ENCODE results near the gene SGIP1.

DNA sequence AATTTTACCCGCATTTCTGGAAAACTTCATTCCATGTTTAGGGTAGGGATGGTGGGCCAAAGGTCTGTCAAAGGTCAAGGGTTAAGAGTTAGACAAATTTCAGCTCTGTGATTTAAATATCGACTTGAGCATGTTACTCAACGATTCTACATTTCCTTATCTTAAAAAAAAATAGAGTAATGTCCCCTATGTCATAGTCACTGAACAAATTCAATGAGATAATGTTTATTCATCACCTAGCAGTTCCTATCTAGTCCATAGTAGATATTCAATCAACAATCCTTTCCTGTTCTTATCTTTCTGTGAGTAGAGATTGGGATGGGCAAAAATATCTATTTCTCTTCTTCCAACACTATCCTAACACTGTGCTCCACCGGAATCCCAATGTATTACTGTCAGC is 217.2 kb downstream of the SGIP1 start:
- TF ChIP-seq, protein P1, sequence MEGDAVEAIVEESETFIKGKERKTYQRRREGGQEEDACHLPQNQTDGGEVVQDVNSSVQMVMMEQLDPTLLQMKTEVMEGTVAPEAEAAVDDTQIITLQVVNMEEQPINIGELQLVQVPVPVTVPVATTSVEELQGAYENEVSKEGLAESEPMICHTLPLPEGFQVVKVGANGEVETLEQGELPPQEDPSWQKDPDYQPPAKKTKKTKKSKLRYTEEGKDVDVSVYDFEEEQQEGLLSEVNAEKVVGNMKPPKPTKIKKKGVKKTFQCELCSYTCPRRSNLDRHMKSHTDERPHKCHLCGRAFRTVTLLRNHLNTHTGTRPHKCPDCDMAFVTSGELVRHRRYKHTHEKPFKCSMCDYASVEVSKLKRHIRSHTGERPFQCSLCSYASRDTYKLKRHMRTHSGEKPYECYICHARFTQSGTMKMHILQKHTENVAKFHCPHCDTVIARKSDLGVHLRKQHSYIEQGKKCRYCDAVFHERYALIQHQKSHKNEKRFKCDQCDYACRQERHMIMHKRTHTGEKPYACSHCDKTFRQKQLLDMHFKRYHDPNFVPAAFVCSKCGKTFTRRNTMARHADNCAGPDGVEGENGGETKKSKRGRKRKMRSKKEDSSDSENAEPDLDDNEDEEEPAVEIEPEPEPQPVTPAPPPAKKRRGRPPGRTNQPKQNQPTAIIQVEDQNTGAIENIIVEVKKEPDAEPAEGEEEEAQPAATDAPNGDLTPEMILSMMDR (IDR thresholded peaks at IDR 0.05): no peak
- no peak for TF ChIP-seq EP300 (IDR thresholded peaks at IDR 0.05)
- TF ChIP-seq POLR2A (IDR thresholded peaks at IDR 0.05): no peak
- TF ChIP-seq POLR2AphosphoS5 (IDR thresholded peaks at IDR 0.05): no peak
